NOMO-1 (cell line): ENCODE measurements around the gene PBX1.

Source experiments
- DNase-seq, 2 experiments: peaks; one replicate each; lab custom pipeline; 2025; ENCODE audit not compliant: unreplicated experiment in 2 of 2; lab: John Stamatoyannopoulos, UW

PBX1 gene

DNA sequence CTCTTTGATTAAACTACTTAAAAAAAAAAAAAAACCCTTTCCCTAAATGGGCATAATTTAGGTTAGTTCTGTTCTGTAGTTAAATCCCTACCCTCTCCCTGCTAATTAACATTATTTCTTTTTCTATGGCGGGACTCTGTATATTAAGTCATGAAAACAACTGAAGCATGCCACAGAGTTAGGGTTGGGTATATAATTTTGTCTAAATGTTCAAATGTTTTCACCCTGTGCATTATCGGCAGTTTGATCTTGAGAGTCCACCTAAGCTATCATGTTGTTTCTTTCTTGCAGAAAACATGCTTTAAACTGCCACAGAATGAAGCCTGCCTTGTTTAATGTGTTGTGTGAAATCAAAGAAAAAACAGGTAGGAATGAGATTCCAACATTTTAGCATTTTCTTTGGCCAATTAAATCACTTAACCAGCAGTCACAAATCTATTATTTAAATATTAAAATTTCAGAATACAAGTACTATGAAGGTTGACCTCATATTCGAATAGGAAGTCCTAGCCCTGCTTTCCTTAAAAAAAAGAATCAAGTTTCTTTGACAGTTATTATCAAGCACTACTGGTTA is 4.0 kb downstream of the PBX1 start:
- no peak for DNase-seq

DNA sequence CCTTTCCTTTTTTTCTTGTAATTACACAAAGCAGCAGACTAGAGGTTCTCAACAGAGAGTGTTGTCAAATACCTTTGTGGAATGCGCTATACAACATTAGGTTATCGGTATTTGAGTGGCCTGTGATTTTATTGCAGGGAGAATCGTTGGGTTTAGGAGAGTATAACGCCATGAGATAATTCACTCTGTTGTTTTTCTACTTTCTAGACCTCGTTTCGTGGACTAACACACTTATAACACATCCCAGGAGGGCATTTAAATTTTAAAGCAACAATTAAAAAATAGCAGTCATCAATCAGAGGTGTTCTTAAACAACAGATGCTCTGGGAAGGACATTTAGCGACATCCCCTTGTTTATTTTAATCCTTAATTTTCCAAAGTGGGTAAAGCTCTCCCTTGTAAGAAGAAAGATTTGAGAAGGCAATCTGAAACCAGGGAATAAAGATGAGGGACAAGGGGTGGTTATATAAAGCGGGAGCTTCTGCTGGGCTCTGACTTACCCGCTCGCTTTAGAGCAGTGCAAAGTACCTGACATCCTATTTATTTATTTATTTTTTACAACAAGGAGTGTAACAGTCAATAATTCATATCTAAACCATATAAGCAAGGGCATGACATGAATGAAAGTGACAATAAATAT is 4.9 kb downstream of the PBX1 start:
- DNase-seq, result no peak

DNA sequence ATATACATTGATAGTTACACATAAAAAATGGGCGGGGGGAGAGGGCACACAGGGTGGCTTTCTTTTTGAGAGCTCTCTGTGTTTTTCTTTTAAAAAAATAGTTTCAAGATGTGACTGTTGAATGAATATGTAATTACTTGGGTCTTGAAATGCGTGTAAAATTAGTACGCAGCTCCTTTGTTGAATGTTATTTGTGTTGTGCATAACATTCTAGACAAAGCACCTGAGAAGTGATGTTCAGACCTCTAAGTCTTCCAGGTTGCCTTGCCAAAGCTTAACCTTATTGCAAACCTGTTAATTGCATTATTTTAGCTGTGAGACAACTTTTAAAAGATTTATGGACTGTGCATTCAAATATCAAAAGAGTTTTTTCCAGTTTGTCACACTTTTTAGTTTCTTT is 5.4 kb downstream of the PBX1 start:
- no peak for DNase-seq

DNA sequence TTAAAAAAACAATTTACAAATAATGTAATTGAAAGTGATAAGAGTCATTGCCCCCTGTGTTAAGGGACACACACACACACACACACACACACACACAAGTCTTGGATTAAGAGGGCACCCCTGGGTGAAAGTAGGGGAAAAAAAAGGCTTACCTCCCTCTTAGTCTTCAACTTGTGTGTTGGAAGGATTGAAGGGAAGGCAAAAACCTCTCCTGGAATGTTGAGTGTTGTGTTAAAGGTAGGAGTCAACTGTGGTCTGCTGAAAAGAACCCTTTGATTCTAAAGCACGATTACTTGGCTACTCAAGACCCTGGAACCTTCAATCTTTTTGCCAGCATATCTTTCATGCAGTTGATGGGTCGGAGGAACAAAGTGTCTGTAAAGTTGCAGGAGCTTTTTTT is 6.4 kb downstream of the PBX1 start:
- no peak for DNase-seq

DNA sequence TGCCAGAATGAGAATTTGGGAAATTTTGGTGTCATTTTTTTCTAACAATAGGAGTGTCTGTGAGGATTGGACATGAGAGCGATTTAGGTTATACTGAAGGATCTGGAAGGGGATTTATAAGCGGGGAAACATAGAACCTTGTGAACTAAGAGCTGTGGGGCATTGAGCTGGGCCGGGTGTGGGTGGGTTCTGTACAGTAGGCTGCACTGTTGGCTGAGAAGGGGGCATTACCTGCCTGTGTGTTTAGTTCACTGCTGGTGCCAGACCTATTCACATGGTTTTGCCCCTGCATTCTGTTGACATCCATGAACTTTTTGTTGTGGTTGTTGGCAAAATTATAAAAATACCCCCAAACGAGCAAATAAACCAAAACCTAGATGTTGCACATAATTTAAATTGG is 8.8 kb downstream of the PBX1 start:
- no peak for DNase-seq

DNA sequence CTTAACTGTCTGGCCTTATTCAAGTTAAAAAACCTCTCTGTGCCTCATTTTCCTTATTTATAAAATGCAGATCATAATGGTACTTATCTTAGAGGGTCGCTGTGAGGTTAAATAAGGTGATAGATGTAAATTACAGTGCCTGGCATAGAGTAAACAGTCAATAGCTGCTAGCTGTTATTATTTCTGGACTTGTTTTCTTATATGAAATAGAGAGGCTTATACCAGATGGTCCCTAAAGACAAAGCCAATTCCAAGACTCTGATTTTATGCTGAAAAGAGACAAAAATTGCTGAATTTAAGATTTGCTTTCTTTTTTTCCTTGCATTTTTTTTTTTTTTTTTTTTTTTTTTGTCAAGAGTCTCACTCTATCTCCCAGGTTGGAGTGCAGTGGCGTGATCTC is 10.3 kb downstream of the PBX1 start:
- no peak for DNase-seq

DNA sequence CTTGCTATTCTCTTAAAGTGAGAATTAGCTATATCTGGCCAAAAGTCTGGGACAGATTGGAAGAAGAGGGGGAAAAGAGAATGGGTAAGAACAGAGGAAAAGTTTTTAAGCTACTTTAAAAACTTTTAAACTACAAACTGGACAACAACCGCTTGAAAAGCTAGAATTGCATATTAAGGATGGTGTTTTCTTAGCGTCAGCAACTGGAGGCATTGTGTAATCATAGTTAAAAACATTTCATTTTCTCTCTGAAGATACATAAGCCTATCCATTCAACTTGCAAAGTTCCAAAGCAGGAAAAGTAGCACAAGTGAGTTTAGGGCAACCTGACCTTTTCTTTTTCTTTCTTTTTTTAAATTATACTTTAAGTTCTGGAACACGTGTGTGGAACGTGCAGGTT is 10.9 kb downstream of the PBX1 start:
- no peak for DNase-seq

DNA sequence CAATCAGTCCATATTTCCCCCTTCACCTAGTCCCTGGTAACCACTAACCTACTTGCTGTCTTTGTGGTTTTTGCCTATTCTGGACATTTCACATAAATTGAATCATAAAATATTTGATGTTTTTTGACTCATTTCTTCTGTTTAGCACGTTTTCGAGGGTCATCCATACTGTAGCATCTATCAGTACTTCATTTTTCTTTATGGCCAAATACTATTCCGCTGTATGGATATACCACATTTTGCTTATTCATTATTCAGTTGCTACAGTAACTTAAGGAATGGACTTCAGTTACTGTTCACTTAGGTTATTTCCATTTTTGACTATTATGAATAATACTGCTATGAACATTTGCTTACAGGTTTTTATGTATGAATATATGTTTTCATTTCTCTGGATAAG is 12.3 kb downstream of the PBX1 start:
- DNase-seq, result no peak

DNA sequence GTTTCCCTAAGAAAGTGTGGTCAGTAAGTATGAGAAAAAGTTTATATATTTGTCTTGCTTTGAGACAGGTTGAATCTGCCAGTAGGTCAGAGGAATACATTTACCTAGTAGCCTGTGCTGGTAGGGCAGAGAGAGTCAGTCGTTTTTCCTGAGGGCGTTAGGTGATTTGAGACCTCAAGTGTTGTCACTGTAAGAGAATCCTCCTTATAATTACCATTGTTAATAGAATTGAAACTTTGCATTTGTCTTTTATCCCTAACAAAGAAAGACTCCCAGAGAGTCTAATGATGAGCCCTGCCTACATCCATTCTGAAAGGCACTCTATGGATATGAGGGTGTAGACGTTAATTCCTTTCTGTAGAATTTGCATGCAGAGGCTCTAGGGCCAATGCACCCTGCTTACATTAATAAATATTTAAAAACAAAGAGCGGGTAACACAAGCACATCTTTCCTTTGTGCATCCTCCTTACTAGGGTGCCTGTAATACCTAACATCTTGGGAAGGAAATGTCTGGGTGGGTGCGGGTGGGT is 16.4 kb downstream of the PBX1 start:
- no peak for DNase-seq

DNA sequence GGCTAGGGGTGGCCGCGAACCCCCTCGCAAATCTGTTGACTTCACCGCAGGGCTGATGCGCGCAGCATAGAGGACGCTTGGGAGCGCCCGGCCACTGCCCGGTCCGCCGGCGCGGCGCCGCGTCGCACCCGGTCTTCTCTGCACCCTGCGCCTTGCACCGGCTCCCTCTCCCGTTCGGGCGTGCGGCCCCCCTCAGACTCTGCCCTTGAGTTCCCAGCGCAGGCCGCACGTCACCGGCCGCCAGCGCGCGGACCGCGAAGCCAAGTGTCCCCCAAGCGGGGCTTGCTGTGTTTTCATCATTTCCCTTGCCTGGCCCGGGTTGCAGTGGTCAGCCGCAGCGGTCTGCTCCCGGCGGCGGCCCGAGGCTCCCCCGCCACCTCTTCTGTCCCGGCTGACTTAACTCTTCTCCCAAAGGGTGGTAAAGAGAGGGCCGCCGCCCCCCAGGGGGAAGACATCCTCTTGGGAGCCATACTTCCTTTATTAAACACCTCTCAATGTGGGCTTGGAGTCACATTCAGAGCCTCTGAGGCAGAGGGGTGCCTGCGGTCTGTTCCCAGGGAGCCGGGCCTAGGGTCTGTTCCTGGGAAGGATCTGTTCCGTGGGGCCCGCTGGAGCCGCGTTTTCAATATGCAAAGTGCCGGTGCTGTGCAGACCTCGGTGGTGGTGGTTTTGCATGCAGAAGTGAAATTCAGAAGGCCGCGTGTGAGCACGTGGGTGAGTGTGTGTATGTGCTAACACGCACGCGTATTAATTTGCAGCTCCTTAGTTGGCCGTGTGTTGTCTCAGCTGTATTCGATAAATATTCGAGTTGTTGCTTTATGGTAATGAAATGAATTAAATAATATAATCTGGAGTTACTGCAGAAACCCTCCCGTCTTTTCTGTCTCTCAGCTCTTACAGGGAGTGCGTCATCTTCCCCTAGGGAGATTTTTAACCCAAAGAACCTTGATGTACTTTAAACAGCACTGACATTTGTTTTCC is 17.6 kb downstream of the PBX1 start:
- no peak for DNase-seq

DNA sequence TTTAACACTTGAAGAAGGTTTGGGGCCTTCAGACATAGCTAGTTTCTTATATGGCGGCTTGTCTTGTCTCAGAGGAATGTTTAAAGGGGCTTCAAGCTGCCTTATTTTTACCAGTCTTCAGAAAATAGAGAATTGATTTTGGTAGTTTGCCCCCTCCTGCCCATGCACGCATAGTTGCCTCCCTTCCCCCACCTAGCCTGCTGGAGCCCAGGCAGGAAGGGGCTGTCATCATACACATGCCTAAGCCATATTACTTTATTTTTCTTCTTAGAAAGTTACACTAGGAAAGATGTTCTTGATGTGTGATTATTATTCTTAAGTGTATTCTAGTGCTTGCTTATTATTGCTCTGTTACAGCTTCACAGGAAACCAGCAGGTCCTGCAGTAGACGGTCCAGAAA is 18.3 kb downstream of the PBX1 start:
- no peak for DNase-seq

DNA sequence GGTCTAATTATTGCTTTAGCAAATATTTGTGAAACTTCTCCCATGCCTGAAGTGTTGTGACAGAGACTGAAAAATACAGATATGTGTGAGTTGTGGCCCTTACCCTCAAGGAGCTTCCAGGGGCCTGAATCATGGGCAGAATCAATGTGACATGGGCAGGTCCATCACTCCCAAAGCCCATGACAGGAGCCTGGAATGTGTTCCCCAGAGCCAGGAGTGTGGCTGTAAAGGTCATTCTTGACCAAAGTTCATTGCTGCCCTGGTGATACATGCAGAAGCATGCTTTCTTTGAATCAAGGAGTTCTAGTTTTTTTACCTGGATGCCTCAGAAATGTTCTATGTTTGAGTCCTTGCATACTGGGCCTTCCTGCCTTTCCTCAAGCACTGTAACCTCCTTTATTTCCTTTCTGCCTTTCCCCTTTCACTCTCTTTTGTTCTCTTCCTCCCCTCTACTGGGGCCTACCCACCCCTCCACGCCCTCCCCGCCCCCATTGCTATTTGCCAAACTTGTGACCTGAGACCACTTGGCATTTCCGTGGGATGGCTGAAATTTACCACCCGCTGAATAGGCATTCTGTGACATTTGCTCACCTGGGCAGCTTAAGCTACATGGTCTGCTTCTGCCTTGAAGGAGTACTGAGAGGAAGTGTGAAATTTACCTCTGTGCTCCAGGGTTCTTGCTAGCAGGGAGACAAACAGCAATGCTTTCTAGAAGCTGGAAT is 19.7 kb downstream of the PBX1 start:
- no peak for DNase-seq

DNA sequence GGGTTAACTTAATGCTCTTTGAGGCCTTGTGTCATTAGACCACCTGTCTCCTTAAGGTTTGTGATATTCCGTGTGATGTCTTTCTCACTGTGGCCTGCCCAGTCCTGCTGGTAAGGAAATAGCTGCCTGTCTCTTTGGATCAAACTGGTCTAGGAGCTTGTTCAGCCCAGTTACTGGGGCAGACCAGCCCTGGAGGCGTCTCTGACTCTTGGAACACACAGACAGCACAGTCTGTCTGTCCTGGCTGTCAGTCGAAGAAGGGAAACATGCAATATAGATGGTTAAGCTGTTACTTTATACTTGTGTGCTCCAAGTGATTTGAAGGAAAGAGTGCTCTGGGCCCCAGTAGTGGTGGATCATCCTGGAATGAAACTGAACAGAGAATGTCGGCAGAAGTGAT is 20.4 kb downstream of the PBX1 start:
- no peak for DNase-seq

DNA sequence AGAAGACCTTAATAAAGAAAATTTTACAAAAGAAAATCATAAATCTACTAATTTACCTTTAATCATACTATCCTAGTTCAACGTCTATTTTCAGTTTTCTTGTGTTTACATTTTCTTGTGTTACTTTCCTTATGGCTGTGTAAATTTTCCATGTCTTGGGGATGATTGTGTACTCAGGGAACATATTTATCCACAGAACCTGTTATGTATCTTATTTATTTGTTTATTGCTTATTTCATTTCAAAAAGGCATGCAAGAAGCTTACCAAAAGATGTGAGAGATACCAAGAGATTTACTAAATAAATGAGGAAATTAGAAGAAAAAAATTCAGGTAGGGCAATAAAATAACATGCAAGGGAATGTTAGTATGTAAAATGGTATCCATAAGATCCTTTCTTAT is 22.8 kb downstream of the PBX1 start:
- no peak for DNase-seq

DNA sequence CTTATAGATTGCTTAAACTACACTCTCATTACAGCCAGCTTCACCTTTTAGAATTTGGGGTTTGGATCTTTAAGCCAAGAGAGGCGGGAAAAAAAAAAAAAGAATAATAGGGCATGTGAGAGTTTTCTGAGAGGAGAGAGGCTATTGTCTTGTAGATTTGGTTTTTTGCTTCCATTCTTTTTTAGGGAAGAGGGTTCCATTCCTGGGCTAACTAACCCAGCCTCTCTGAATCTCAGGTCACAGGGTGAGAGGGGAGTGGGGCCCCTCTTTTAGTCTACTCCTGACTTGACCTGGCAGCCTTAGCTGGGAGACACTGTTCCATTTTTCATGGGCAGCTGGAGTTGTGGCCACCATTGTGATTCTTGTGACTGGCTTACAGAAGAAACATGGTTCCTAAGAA is 24.2 kb downstream of the PBX1 start:
- no peak for DNase-seq

DNA sequence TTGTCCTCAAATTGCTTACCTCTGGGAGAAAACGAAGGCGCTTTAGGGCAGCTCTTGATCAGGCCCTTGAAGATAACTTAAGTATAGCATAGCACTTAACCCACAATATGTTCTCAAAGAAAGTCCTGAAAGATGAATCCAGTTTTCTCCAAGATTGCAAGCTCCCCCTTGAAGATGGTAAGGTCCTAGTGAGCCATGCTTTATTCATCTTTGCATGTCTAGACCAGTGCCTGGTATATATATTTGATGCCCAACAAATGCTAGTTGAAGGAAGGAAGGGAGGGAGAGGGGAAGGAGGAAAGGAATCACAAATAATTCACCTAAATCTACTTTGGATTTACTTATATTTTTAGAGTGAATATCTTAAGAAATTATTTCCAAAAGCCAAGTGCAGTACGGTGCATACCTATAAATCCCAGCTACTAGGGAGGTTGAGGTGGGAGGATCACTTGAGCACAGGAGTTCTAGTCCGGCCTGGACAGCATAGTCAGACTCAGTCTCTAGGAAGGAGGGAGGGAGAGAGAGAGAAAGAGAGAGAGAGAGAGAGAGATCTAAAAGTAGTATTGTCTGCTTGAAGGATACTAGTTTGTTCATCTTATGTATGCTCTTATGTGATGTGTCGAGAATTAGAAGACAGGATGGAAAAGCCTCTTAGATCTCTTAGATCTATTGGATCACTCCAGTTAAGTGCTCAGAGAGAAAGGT is 25.0 kb downstream of the PBX1 start:
- DNase-seq, result no peak

DNA sequence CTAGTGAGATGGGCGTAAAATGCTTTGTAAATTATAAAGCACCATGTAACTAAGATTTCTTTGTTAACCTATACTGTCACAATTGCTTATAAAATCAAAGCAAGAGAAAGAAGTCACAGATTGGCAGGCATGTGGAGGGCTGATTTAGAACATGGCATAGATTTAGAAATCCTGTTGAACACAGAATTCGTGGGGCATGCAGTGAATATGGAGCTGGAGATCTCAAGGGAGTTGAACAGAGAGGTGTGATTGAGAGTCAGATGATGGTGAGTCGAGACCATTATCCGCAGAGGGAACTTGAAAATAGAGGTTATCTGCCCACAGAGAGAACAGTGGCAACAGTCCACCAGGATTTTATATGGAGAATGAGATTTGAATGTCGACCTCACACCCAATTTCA is 27.6 kb downstream of the PBX1 start:
- DNase-seq, result no peak

DNA sequence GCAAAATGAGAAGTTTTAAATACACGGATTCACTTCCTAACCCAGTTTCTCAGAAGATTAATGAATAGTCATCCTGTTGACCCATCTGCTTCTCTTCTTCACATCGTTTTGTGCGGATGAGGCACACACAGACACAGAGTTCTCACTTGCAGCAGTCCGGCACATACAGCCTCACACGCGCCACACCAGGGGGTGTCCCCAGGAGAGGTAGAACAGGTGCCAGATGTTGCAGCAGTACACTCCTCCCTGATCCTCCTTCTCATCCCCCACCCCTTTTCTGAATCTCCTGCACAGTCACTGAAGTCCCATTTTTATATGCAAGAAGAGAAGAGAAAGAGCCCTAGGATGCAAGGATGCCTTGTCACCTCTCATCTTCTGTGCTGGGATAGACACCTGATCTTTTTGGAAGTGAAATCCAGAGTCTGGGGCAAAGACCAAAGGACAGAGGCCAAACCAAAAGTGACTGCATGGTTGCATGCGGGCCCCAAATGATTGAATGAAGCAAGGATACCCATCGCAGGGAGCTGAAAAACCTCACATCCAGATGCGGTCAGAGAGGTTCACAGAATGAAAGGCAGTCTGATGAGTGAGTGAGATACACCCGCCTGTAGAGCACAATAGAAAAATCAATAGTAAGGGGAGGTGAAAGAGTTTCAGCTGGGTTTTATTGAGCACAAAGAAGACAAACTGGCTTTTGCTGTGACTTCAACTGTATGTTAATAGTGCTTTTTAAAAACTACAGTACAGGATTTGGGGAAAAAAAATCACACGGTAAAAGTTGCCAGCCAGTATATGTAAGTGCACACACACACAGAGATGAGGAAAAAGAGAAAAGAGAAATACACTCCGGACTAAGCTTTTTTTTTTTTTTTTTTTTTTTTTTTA is 28.9 kb downstream of the PBX1 start:
- no peak for DNase-seq

DNA sequence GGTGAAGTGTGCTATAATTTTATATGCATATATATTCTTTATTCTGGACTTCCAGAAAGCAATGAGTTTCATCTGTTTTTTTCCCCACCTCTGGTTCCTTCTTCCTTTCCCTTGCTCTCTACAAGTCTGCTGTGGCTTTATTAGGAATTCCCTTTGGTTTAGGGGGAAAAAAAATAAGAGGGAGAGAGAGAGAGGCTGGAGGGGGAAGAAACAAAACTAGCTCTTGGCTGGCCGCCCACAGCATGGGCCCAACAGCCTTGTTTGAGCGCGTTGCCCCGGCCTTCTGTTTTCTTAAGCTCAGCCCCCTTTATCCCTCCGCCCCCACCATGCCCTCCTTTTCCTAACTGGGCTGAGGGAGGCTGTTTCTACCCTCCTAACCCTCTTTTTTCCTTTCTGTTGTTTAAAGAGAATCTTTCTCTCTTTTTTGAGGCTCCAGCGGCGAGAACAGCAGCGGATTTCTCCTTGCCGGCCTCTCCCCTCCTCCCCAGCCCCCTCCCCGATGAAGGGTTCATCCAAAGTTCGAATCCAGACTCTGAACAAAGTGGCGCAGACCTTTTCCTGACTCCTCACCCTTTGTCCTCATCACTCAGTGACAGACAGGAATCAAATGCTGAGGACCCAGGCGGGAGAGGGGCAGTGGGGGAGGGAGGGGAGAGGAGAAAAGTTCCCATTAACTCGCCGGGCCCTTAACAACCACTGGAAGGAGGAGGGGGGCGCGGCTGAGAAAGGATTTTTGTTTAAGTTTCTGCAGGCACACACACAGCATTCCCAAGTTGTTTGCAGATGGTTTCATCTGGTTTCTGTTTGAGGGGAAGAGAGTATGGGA is 29.7 kb downstream of the PBX1 start:
- DNase-seq, result no peak
